HG02970 (cell line): ENCODE results near the gene CCP110.
"Not testable (repeated sequence)": the region's sequence is repeated elsewhere in the genome, so short reads cannot be mapped to it uniquely, and the experiment has no call there.

Experiments
- ATAC-seq: cut with Tn5 transposase; IDR thresholded peaks from one replicate; pipeline ENCODE4 v1.9.1; 2021; ENCODE audit warnings: mild to moderate bottlenecking, moderate library complexity, moderate number of reproducible peaks; ENCODE audit not compliant: unreplicated experiment, low FRiP score

The CCP110 gene

GRCh38 chr16:19543278-19543996, 19.7 kb downstream of the CCP110 start:
- not testable (repeated sequence) for ATAC-seq

DNA sequence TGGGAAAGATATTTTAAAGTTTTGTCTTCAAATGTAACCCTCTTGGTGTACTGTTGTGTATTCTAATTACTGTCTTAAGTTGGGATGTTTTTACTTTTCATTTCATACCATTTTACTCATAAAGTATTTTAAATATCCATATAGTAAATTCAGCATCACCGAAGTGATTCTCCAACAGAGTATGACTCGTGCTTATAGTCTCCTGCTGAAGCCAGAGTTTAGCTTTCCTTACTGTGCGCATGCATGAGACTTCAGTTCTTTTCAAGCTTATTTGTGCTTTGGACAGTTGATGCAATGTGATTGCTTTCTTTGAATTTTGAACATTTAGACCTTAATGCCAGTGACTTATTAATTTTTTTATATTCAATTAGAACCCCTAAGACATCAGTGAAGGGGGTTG, 24.4 kb downstream of the CCP110 start:
- ATAC-seq = no peak

- no peak for ATAC-seq
Measured at GRCh38 chr16:19549673-19550072, 25.9 kb downstream of the CCP110 start.

- peak; percentile 92 for ATAC-seq
Measured at GRCh38 chr16:19555186-19555937, 31.6 kb downstream of the CCP110 start, which contains the start of gene VPS35L. Gene VPS35L (plus strand): TSS chr16:19555703. CDS start chr16:19555730, 27 bp downstream.

DNA sequence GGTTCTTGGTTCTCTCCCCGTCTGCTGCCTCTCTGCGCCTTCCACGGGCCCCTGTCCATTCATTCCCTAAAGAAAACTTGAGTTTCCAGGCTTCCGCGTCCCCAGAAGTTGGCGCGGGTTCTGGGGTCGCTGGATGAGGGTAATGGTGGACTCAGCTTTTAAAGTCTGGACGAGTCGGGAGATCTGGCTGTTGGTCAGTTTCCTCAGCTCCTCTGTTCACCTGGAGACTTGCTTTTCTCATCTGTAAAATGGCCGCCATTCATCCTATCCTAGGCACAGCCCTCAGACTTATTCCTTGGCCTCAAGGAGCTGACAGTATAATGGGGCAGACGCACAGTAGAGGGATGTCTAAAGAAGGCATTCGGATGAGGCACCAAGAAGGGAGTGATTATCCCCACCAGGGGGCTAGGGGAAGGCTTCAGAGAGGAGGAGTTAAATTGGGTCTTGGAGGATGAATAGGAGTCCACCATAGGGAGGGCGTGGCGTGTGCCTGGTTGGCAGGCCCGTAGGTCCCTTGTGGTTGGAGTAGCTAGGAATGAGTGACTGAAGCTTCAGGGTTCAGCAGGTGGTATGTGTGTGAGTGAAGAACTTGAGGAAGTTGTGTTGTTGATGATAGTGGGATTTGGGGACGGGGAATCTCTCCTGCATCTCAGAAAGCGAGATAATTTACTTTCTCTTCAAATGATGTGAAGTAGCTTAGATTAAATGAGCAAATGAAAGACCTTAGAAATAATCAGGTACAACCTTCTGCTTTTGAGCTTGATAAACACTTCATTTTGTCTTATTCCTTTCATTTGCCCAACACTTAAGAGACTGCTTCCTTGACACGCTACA, 32.4 kb downstream of the CCP110 start:
- ATAC-seq = no peak

DNA sequence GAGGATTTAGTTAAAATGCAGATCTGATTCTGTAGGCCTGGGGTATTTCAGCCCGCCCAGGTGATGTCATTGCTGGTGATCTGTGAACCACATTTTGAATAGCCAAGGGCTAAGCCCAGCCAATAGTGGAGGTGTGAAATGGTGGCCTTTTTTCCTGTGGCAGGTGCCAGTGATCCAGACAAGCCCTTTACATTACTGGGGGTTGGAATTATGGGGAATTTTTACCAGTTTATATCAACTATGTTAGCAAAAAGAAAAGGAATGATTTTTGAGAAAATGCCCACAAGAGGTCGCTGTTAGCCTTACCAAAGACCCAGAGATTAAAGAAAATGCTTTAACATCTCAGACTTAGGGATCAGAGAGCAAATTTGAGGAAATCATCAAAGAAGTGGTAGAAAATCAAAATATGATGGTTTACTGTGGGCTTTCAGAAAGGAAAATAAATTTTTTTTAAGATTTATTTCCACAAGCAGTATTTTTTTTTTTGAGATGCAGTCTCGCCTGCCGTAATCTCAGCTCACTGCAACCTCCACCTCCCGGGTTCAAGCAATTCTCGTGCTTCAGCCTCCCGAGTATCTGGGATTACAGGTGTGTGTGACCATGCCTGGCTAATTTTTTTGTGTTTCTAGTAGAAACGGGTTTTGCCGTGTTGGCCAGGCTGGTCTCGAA, 35.6 kb downstream of the CCP110 start:
- ATAC-seq = no peak

GRCh38 chr16:19560078-19560477, 36.3 kb downstream of the CCP110 start:
- no peak for ATAC-seq

- no peak for ATAC-seq
Measured at GRCh38 chr16:19563377-19563776, 39.6 kb downstream of the CCP110 start.

- no peak for ATAC-seq
Measured at GRCh38 chr16:19566362-19566761, 42.6 kb downstream of the CCP110 start.

DNA sequence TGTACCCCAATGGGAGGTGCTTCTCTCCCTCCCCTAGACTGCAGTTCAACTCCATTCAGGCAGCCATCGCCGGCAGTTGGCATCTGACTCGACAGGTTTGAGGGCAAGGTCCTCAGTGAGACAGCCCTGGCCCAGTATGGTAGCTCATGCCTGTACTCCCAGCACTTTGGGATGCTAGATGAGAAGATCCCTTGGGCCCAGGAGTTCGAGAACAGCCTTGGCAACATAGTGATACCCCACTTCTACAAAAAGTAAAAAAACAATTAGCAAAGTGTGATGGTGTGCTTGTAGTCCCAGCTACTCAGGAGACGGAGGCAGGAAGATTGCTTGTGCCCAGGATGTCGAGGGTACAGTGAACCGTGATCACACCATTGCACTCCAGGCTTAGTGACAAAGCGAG, 43.8 kb downstream of the CCP110 start:
- no peak for ATAC-seq

- ATAC-seq = no peak
Measured at GRCh38 chr16:19573997-19574396, 50.3 kb downstream of the CCP110 start.

GRCh38 chr16:19574615-19575014, 50.9 kb downstream of the CCP110 start:
- ATAC-seq = no peak

DNA sequence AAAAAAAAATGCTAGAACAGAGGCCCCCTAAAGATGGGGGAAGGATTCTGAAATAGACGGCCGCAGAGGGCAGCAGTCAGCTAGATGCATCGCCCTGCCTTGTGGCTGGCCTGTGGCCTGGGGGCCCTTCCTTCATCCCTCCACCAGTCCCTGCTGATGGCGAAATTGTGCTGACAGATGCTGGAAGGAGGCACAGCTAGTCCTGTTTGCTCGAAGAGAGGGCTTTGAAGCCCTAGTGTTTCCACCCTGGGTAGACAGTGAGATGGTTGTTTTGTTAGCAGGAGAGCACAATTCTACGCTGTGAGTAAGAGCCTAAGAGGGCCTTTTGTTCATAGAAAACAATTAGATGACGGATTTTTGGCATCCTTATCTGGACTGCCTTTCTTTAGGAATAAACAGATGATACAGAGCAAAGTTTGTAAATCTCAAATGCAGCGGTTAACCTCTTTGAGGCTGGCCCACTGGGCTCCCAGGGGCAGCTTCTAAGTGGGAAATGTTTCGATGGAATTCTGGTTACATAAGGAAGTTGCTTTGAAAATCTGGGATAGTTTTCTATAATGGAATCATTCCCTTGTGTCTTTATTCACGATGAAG, 54.7 kb downstream of the CCP110 start:
- no peak for ATAC-seq

DNA sequence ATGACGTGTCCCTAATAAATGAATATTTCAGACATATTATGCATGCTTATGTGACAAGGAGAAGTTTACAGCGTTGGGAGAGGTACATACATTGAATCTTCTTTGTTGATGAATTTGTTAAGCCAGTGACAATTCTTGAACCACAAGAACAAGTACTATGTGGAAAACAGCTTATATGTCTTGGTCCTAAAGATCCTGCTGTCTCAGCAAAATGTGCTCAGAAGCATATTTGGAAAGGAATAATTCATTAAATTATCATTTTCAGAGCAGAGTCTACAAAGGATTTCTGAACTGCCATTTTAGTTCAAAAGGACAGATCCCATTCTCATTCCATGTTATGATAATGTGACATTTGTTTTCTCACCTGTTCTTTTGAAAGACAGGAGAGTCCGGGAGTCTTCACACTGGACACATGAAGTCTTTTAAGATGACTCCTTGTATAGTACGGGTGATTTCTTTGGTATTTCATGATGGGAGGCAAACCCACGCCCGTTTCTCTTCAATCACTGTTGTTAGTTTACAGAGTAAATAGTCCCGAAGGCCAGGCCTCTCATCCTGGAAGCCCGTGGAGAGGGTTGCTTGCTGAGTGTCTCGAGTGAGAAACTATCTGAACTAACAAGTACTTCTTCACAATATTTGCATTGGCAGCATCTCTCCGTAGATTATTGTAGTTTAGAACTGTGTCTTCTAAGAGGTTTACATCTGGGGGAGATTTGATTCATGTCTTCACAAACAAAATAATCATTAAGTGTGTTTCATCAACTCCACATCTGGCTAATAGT, 58.5 kb downstream of the CCP110 start:
- no peak for ATAC-seq

- ATAC-seq = no peak
Measured at GRCh38 chr16:19583665-19584300, 60.0 kb downstream of the CCP110 start.

- no peak for ATAC-seq
Measured at GRCh38 chr16:19588661-19589060, 64.9 kb downstream of the CCP110 start.

DNA sequence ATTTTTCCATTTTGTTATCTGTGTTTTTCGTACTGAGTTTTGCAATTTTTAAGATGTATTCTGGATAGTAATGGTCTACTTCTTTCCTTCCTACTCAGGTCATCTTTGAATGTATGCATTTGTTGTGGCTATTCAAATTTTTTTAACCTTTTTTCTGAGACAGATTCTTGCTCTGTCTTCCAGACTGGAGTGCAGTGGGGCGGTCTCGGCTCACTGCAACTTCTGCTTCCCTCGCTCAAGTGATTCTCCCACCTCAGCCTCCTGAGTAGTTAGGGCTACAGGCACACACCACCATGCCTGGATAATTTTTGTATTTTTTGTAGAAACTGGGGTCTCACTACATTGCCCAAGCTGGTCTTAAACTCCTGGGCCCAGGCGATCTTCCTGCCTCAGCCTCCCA, 65.4 kb downstream of the CCP110 start:
- ATAC-seq = no peak

DNA sequence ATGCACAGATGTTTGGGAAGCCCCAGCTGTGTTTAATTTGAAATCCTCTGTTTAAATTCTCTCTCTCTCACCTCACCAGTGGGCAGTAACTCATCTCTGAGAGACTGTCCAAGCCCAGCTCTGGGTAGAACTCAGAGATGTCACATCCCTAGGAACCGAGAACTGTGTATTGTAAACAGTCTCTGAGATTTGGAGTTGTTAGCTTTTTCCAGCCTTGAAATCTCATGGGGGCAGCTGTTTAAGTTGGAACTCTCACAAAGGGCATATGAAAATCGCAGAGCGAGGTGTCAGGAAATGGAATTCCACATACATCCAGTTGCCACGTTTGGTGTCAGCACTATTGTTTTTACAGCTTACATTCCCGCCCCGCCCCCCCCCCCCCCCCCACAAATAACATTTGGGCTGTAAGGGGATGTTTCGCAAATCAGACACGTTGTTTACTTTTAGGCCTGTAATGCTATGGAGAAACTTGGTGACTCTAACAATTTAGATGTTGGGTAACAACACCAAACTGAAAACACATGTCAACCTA, 66.1 kb downstream of the CCP110 start:
- ATAC-seq = no peak
